HUES6 (cell line): ENCODE results near the gene EFNA5.
"Not testable (repeated sequence)": the region's sequence is repeated elsewhere in the genome, so short reads cannot be mapped to it uniquely, and the experiment has no call there.

Source experiments
- H3K27ac ChIP-seq: 2 replicates; pipeline ENCODE4 v1.7.0; 2013; ENCODE audit warnings: low read depth, mild to moderate bottlenecking, low read length, inconsistent platforms
- H3K27me3 ChIP-seq: 2 replicates; pipeline ENCODE4 v1.6.1; 2013; ENCODE audit warnings: low read length; ENCODE audit not compliant: control insufficient read depth, insufficient read depth
- H3K36me3 ChIP-seq: 2 replicates; pipeline ENCODE4 v1.6.1; 2013; ENCODE audit warnings: low read length; ENCODE audit not compliant: control insufficient read depth, insufficient read depth
- H3K4me1 ChIP-seq: 2 replicates; pipeline ENCODE4 v1.6.1; 2013; ENCODE audit warnings: low read length; ENCODE audit not compliant: control insufficient read depth, insufficient read depth
- H3K4me3 ChIP-seq: 2 replicates; pipeline ENCODE4 v1.5.1; 2013; ENCODE audit warnings: low read depth, low read length
- H3K9ac ChIP-seq: one replicate; pipeline ENCODE4 v1.6.1; 2013; ENCODE audit warnings: mild to moderate bottlenecking, low read length
- H3K9me3 ChIP-seq: 2 replicates; pipeline ENCODE4 v1.6.1; 2013; ENCODE audit warnings: low read depth, low read length; ENCODE audit not compliant: control insufficient read depth, insufficient read depth

Gene EFNA5

DNA sequence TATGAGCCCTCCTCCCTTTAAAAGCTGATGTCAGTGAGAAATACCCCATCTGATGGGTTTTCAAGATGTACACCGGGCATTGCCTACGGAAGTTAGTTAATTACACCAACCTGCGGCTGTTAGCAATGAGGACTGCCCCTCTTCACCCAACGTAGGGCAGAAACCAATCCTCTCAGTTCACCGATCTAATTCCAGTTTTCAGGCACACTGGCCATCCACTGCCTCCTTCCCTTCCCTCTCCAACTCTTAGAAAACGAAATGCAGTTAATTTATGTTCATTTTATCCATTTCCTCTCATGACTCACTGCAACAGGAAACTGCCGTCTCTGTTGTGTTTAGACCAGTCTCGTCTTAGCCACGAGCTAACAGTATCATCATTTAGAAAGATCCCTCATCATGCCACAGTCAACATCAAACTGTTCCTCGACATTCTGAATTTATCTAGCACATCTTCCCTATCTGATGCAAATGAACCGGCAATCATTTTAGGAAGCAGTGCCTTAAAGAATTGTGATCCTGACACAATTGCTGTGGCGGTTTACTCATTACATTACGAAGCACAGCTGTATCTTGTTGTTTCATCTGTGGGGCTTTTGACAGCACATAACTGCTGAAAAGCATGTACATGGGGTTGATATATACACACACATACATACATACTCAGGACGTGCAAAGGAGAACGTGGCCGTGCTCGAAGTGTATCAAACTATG lies 168.6 kb downstream of the EFNA5 start:
- Histone ChIP-seq H3K27ac (no peak overlapping the region), H3K27me3 (no peaks in the 10 kb centered on the region), H3K4me3 (no peak overlapping the region), H3K9me3 (no peaks in the 10 kb centered on the region), H3K4me1 (peaks cover 59% of the 10 kb centered on the region), H3K36me3 (no peaks in the 10 kb centered on the region), H3K9ac (no peak overlapping the region)

DNA sequence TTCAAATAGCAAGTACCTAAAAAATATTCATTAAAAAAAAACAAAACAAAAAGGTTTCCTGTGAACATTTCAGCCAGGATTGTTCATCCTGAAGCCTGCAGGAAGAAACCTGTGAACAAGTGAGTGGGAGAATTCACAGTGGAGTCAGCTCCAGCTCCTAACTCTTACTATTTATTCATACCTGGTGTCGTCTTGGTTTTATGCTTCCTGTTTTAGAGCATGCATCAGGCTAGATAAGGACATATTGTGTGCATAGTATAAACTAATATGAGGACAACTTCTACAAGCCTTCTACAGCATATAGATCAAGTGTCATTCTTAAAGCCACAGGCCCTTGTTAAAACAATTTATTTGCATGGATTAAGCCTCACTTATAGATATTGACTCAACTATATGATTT lies 169.9 kb downstream of the EFNA5 start:
- Histone ChIP-seq H3K4me1 (peaks cover 52% of the 10 kb centered on the region), H3K9me3 (no peaks in the 10 kb centered on the region), H3K27me3 (no peaks in the 10 kb centered on the region), H3K9ac (no peak overlapping the region), H3K4me3 (no peak overlapping the region), H3K36me3 (no peaks in the 10 kb centered on the region), H3K27ac (no peak overlapping the region)

DNA sequence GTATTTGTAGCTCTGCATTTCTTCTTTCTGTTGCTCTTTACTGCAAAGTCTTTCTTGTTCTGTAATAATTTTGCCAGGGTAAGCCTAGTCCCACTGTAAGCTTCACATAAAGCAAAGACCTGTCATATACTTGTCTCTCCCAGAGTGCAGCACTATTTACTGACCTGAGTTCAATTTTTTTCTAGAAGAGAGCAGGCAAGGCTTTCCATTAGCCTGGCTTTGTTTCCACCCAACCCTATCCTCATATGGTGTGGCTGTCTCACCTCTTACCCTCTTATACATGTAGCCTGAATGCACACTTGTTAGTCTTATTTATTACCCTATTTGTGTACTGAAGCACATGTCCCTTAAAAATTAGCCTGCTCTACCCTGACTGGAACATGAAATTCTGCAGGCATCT lies 170.4 kb downstream of the EFNA5 start:
- Histone ChIP-seq H3K27me3 (no peaks in the 10 kb centered on the region), H3K4me1 (peaks cover 47% of the 10 kb centered on the region), H3K27ac (no peak overlapping the region), H3K9ac (no peak overlapping the region), H3K36me3 (no peaks in the 10 kb centered on the region), H3K9me3 (no peaks in the 10 kb centered on the region), H3K4me3 (no peak overlapping the region)

DNA sequence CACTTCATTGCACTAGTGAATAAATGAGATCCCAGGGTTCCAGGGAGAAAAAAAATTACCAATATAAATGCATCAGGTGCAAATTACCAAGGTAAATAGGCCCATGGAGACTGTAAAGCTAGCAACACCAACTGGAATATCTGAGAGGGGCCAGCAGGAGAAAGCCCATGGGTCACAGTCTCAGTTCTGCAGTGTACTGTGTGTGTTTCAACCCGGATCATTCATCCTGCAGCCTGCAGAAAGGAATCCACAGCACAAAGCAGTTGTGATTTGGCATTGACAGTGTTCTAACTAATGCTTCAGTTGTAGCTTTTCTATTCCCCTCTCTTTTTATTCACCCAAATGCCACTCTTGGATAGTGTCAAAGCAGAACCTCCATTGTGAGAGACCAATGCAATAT lies 171.0 kb downstream of the EFNA5 start:
- Histone ChIP-seq H3K4me1 (peaks cover 46% of the 10 kb centered on the region), H3K36me3 (no peaks in the 10 kb centered on the region), H3K27me3 (no peaks in the 10 kb centered on the region), H3K9ac (no peak overlapping the region), H3K4me3 (no peak overlapping the region), H3K27ac (no peak overlapping the region), H3K9me3 (no peaks in the 10 kb centered on the region)

DNA sequence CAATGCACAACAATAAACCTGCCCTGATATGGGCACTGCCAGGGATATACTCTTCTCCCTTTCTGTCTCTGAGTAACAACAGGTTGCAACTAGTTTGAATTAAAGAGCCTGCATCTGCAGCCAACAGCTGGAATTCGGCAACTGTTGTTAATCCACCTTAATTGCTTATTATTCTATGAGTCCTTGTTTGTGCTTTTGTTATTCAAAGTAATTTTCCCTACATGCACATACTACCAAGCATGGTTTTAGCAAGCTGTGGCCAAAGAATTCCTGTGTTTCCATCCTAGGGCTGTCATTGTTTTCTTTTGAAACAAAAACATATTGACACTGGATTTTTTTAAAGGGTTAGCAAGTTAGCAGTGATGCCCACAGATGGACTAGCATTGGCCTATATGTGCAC lies 171.5 kb downstream of the EFNA5 start:
- H3K4me3 ChIP-seq: no peak overlapping the region

DNA sequence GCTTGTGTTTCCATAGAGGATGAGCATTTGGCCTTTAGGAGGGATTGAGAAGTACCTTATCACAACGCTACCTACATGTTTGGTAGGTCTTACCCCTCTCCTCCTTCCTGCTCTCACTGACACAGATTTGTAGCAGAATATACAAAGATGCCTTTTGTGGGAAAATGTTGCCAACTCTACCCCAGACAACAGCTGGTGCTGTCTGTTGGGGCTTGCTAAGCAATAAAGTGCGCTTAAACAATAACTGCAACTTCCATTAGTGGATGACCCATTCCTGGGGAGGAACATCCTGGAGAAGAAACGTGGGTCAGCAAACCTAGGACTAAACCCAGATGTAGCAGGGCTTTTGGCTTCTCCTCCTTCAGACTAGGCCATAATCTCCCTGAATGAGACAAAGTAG lies 174.3 kb downstream of the EFNA5 start:
- H3K27me3 ChIP-seq: no peaks in the 10 kb centered on the region
- no peaks in the 10 kb centered on the region for H3K36me3 ChIP-seq
- no peak overlapping the region for H3K4me3 ChIP-seq
- no peak overlapping the region for H3K9ac ChIP-seq
- no peaks in the 10 kb centered on the region for H3K9me3 ChIP-seq
- peaks cover 26% of the 10 kb centered on the region for H3K4me1 ChIP-seq
- no peak overlapping the region for H3K27ac ChIP-seq

More for the DNA sequence above, 171.5 kb downstream of the EFNA5 start:
- H3K4me1 ChIP-seq: peaks cover 46% of the 10 kb centered on the region
- H3K9ac ChIP-seq: no peak overlapping the region
- H3K36me3 ChIP-seq: no peaks in the 10 kb centered on the region
- no peak overlapping the region for H3K27ac ChIP-seq
- H3K9me3 ChIP-seq: no peaks in the 10 kb centered on the region
- no peaks in the 10 kb centered on the region for H3K27me3 ChIP-seq

DNA sequence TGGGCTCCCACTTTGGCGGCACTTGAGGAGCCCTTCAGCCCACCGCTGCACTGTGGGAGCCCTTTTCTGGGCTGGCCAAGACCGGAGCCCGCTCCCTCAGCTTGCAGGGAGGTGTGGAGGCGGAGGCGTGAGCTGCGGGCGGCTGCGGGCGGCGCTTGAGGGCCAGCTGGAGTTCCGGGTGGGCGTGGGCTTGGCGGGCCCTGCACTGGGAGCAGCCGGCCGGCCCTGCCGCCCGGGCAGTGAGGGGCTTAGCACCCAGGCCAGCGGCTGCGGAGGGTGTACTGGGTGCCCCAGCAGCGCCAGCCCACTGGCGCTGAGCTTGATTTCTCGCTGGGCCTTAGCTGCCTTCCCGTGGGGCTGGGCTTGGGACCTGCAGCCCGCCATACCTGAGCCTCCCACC lies 176.6 kb downstream of the EFNA5 start:
- not testable (repeated sequence) for H3K9me3 ChIP-seq, H3K9ac ChIP-seq, H3K4me1 ChIP-seq, H3K27ac ChIP-seq, H3K27me3 ChIP-seq, H3K36me3 ChIP-seq, H3K4me3 ChIP-seq

DNA sequence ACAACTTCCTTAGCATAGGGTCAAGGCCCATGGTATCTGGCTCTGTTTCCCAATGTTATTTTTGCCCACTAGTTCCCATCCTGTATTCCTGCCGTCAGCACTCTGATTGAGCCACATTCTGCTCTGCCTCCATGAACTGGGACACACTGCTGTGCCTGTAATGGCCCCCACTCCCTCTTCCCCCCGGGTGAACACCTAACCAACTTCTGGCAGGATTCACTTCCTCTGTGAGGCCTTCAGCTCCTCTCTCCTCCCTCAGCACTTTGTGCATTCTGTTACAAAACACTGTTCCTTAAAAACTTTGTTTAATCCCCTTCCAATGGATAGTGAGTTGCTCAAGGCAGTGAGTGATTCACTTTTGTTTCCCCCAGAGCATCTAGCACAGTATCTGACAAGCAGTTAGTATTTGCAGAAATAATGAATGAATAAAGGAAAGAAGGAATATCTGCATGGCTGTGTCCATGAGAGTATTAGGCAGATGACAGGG lies 183.6 kb downstream of the EFNA5 start:
- no peaks in the 10 kb centered on the region for H3K9me3 ChIP-seq
- peaks cover 33% of the 10 kb centered on the region for H3K4me1 ChIP-seq
- no peak overlapping the region for H3K9ac ChIP-seq
- H3K27ac ChIP-seq: no peak overlapping the region
- H3K4me3 ChIP-seq: no peak overlapping the region
- no peaks in the 10 kb centered on the region for H3K27me3 ChIP-seq
- no peaks in the 10 kb centered on the region for H3K36me3 ChIP-seq

DNA sequence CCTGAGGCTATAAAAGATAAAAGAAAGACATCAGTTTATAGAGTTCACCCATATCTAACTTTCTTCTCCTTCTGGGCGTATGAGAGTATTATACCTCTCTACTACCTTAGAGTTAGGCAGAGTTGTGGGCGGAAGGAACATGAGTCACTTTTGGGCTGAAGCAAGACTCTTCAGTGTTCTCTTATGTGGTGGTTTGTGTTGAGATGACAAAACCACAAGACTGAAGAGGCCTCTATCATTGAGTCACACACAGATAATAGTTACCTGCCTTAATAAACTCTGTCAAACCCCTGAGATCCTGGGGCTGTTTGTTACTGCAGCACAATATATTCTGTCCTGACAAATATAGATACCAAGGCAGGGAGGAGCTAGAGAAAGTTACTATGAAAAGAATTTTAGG lies 184.2 kb downstream of the EFNA5 start:
- Histone ChIP-seq H3K9ac (no peak overlapping the region), H3K36me3 (no peaks in the 10 kb centered on the region), H3K9me3 (no peaks in the 10 kb centered on the region), H3K27me3 (no peaks in the 10 kb centered on the region), H3K4me3 (no peak overlapping the region), H3K27ac (no peak overlapping the region), H3K4me1 (peaks cover 33% of the 10 kb centered on the region)

DNA sequence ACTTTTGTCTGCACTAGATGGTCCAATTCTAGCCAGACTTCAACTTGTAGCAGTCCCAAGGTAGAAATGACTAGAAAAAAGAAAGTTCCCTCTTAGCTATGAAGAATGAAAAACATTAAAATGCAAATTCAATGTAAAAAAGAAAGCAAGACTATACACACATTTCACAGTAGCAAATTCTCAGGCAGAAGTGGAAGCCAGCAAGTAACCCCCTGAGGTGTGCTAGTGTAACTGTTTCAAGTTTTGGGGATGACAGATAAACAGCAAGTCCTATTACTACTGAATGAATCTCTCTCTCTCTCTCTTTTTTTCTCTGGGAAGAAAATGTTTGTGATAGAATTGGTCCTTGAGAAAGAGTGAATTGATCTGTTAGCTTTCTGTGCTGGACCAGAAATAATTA lies 185.6 kb downstream of the EFNA5 start:
- no peak overlapping the region for H3K27ac ChIP-seq

DNA sequence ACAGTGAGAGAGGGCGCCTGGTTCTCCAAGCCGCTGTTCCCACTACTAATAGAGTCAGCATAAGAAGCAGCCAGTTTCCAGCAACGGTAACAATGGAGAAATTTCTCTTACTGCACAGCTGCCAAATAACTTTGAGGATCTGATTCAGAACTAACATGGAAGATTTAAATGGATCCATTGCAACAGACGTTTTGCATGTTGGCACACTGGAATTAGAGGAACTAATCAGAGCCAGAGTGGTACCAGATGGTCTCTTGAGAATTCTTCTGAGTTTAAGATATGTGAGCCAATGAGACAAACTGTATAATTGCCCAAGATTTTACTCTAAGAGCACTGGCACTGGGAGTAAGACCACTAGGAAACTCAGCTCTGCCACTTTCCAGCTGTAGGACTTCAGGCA lies 186.5 kb downstream of the EFNA5 start:
- H3K4me3 ChIP-seq: no peak overlapping the region
- H3K9ac ChIP-seq: no peak overlapping the region
- peaks cover 37% of the 10 kb centered on the region for H3K4me1 ChIP-seq
- no peaks in the 10 kb centered on the region for H3K36me3 ChIP-seq
- no peaks in the 10 kb centered on the region for H3K9me3 ChIP-seq
- no peaks in the 10 kb centered on the region for H3K27me3 ChIP-seq
- H3K27ac ChIP-seq: no peak overlapping the region

More for the DNA sequence above, 185.6 kb downstream of the EFNA5 start:
- Histone ChIP-seq H3K4me3 (no peak overlapping the region), H3K9ac (no peak overlapping the region), H3K4me1 (peaks cover 33% of the 10 kb centered on the region), H3K9me3 (no peaks in the 10 kb centered on the region), H3K27me3 (no peaks in the 10 kb centered on the region), H3K36me3 (no peaks in the 10 kb centered on the region)
